Measurements from ENCODE around the gene THADA.

THADA gene

DNA sequence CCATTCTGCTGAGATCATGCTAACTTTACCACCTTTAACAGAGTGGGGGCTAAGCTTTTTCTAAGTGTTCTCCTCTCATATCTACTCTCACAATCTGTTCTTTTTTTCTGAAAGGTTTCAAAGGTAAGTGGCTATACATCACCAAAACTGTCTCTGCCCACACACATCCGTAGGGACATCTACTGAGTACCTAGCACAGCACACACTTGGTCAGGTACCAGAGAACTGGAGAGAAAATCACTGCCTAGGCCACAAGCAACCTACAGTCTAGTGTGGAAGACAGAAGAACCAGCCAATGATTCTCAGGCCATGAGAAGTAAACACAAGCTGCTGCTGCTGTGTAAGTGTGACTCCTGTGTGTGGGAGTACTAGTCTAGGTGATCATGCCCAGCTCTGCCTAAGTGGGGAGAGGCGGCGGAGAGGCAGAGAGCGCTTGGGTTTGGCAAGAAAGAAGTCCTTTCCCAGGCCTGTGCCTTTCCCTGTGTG lies 193.3 kb downstream of the THADA start:
- TF ChIP-seq, protein P1, sequence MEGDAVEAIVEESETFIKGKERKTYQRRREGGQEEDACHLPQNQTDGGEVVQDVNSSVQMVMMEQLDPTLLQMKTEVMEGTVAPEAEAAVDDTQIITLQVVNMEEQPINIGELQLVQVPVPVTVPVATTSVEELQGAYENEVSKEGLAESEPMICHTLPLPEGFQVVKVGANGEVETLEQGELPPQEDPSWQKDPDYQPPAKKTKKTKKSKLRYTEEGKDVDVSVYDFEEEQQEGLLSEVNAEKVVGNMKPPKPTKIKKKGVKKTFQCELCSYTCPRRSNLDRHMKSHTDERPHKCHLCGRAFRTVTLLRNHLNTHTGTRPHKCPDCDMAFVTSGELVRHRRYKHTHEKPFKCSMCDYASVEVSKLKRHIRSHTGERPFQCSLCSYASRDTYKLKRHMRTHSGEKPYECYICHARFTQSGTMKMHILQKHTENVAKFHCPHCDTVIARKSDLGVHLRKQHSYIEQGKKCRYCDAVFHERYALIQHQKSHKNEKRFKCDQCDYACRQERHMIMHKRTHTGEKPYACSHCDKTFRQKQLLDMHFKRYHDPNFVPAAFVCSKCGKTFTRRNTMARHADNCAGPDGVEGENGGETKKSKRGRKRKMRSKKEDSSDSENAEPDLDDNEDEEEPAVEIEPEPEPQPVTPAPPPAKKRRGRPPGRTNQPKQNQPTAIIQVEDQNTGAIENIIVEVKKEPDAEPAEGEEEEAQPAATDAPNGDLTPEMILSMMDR (IDR thresholded peaks at IDR 0.05; ENCODE audit: control insufficient read depth, insufficient read depth, low read depth, low read length, missing control alignments), result no peak
- DNase-seq (ENCODE audit: low read depth), result no peak
- H3K4me3 ChIP-seq (ENCODE audit: control insufficient read depth, low read depth, low read length), result no peak overlapping the region

DNA sequence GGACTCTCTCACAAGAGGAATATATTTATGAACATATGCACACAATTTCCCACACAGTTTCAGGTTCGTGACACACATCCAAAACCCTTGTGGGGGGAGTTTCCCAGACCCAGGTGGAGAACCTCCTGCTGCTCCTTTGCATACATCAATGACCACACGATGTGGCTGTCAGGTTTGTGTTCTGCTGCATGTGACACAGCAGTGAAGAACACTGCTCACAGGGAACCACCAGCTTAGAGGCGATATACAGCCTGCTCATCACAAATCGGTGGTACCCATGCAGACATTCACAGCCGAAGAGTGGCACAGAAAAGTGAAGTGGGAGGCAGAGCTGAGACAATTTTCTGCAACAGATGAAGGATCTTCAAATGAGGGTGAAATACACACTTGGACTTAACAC lies 193.8 kb downstream of the THADA start:
- TF ChIP-seq, protein P1 (IDR thresholded peaks at IDR 0.05; ENCODE audit: control insufficient read depth, insufficient read depth, low read depth, low read length, missing control alignments), result no peak
- no peak overlapping the region for H3K4me3 ChIP-seq (ENCODE audit: control insufficient read depth, low read depth, low read length)
- DNase-seq (ENCODE audit: low read depth), result no peak

GRCh38 chr2:43400508-43400907 lies 195.3 kb downstream of the THADA start:
- TF ChIP-seq, protein P1 (IDR thresholded peaks at IDR 0.05; ENCODE audit: control insufficient read depth, insufficient read depth, low read depth, low read length, missing control alignments), result peak; percentile 9
- H3K4me3 ChIP-seq (ENCODE audit: control insufficient read depth, low read depth, low read length), result no peak overlapping the region
- no peak for DNase-seq (ENCODE audit: low read depth)

DNA sequence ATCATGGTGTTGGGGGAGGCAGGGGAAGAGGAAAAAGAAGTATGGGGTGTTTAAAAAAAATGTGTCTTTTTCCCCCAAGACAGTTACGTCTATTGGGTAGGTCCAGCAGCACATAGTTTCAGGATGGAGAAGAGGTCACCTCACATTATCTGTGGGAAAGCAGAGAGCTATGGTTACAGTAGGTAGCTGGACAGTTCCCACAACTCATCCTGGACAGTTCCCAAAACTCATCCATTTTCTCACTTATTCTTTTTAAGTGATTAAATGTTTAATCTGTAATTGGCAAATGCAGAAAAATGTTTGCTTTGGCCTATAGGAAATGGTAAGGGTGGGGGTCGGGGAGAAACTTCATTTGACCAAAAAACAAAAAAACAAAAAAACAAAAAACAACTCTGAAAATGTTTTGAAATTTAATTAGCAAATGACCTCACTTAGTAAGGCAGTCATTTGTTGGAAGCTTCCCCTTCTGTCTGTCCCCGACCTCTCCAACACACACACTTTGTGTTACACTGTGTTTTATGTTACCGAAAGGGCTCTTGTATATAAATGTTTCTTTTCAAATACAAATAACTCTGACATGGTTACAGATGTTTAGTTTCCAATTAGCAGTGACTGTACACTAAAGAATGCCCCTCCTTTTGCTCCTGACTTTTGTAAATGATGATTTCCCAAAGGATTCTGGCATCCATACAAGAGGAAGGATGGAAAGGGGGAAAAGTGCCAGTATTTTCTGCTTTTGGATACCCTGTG lies 196.1 kb downstream of the THADA start:
- no peak overlapping the region for H3K4me3 ChIP-seq (ENCODE audit: control insufficient read depth, low read depth, low read length)
- TF ChIP-seq, protein P1 (IDR thresholded peaks at IDR 0.05; ENCODE audit: control insufficient read depth, insufficient read depth, low read depth, low read length, missing control alignments), result no peak
- peak; percentile 40 for DNase-seq (ENCODE audit: low read depth)

GRCh38 chr2:43399098-43399497 lies 196.7 kb downstream of the THADA start:
- DNase-seq (ENCODE audit: low read depth), result no peak
- TF ChIP-seq, protein P1 (IDR thresholded peaks at IDR 0.05; ENCODE audit: control insufficient read depth, insufficient read depth, low read depth, low read length, missing control alignments), result no peak
- H3K4me3 ChIP-seq (ENCODE audit: control insufficient read depth, low read depth, low read length), result no peak overlapping the region

DNA sequence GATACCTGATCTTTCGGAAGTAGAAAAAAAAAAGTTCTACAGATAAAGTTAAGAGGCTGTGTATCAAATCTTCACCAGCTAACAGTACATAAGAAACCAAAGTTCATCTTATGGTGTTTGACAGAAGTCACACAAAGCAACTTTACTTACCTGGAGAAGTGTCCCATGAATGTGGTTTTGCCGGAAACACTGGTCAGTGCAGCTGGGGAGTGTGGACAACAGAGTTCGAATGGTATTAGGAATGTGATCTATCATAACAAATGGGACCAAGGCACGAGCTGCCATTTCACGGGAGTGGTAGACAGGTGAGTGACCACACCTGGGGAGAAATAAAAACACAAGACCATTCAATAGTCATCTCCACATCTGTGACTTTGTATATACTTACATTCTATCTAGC lies 198.0 kb downstream of the THADA start:
- H3K4me3 ChIP-seq (ENCODE audit: control insufficient read depth, low read depth, low read length), result no peak overlapping the region
- no peak for DNase-seq (ENCODE audit: low read depth)
- TF ChIP-seq, protein P1 (IDR thresholded peaks at IDR 0.05; ENCODE audit: control insufficient read depth, insufficient read depth, low read depth, low read length, missing control alignments), result no peak

Data from AG09309 (cell line).